ENCODE results near the gene ADD2.

ADD2 gene

DNA sequence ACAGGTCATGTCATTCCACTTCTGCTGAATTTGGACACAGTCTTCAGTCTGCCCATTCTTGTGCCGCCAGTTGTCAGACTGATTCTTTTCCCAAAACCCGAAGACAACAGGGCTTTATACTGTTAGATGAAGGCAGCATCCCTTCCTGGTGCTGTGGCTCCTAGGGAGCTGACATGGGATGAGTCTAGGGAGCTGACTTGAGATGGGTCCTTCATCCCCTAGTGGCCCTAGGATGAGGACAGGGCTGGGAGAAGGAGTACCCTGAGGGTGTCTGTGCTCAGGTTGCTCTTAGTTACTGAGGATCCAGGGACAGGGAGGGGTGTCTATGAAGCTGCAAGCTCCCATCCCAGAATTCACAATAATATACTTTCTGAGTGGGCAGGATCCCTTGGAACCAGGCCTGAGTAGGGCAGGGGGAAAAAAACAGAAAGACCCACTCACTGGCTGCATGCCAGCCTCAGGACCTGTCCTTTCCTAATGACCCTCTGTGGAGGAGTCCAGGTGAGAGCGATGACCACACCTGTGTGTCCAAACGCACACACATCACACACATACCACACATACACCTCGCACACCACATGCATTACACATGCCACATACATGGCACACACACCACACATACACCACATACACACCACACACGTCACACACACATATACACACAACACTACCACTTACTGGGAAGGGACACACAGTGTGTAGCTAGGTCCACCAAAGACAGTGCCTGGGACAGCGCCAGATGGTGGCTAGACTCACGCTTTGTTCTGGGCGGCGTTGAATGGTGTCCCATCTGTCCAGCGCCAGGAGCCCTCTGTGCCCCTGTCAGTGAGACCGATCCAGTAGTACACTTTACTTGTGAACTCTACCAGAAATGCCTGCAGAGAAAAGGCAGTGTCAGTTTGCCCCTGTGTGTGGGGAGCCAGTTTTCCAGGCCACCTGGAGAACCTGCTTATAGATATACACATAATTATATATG lies 41.3 kb upstream of the ADD2 start:
- 85% methylated on average over 12 of the region's 12 CpGs for WGBS
- no peak overlapping the region for H3K14ac ChIP-seq (ENCODE audit: low read length in 2 of 2)
- no peak overlapping the region for H3K4ac ChIP-seq (ENCODE audit: low read depth in 1 of 2, low read length in 2 of 2)
- H3K23ac ChIP-seq (ENCODE audit: low read length in 2 of 2) = no peak overlapping the region
- H3K9me3 ChIP-seq (ENCODE audit: control insufficient read depth, low read length) = no peaks in the 10 kb centered on the region
- no peak overlapping the region for H4K8ac ChIP-seq (ENCODE audit: low read length)
- H3K36me3 ChIP-seq (ENCODE audit: control insufficient read depth in 1 of 2, insufficient read depth in 2 of 2, low read depth in 1 of 2, low read length in 2 of 2) = no peaks in the 10 kb centered on the region
- H3K79me1 ChIP-seq (replicated peaks; ENCODE audit: low read length, poor library complexity, severe bottlenecking) = no peaks in the 10 kb centered on the region
- no peaks in the 10 kb centered on the region for H3K4me1 ChIP-seq (ENCODE audit: control insufficient read depth, insufficient read depth, low read depth, low read length)
- H2AFZ ChIP-seq (ENCODE audit: low read depth, low read length) = no peak overlapping the region
- no peak overlapping the region for H2BK120ac ChIP-seq (ENCODE audit: low read depth, low read length)
- H3K27me3 ChIP-seq (ENCODE audit: control insufficient read depth in 1 of 2, insufficient read depth in 1 of 2, low read length in 2 of 2) = peaks cover 12 to 62% of the 10 kb centered on the region in 2 experiments
- no peak overlapping the region for H3K4me2 ChIP-seq (ENCODE audit: low read length, poor library complexity, severe bottlenecking)
- no peak overlapping the region for H2BK5ac ChIP-seq (ENCODE audit: low read depth, low read length, poor library complexity, severe bottlenecking)
- H3K27ac ChIP-seq (ENCODE audit: low read length, poor library complexity, severe bottlenecking) = no peak overlapping the region
- no peak overlapping the region for H2BK15ac ChIP-seq (ENCODE audit: low read depth, poor library complexity, severe bottlenecking)
- H3K18ac ChIP-seq (ENCODE audit: low read depth in 1 of 2, low read length in 2 of 2) = no peak overlapping the region
- DNase-seq = no peak
- H3K9ac ChIP-seq (ENCODE audit: low read length) = no peak overlapping the region
- no peak overlapping the region for H2BK12ac ChIP-seq (ENCODE audit: low read length in 2 of 2)
- no peak overlapping the region for H2AK5ac ChIP-seq (ENCODE audit: low read length, severe bottlenecking)
- no peak overlapping the region for H3K4me3 ChIP-seq (ENCODE audit: insufficient read depth in 1 of 2, low read depth in 1 of 2, low read length in 2 of 2)
- no peak overlapping the region for H4K91ac ChIP-seq (ENCODE audit: low read length)

DNA sequence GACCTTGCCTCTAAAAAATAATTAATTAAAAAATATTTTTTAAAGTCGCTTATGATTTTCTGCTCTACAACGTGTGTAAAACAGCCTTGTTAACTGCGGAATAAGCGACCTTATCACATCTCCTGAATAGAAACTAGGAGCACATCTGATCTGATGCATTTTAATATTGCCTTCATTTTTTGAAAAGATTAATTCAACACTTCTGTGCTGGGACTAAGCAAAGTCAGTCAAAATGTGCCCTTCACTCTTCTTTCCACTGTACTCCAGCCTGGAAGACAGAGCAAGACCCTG lies 39.8 kb upstream of the ADD2 start:
- Histone ChIP-seq H2AFZ (ENCODE audit: low read depth, low read length) (no peak overlapping the region), H2BK15ac (ENCODE audit: low read depth, poor library complexity, severe bottlenecking) (no peak overlapping the region), H3K36me3 (ENCODE audit: control insufficient read depth in 1 of 2, insufficient read depth in 2 of 2, low read depth in 1 of 2, low read length in 2 of 2) (no peaks in the 10 kb centered on the region), H3K27me3 (ENCODE audit: control insufficient read depth in 1 of 2, insufficient read depth in 1 of 2, low read length in 2 of 2) (peaks cover 12 to 61% of the 10 kb centered on the region in 2 experiments), H3K9ac (ENCODE audit: low read length) (no peak overlapping the region), H2BK120ac (ENCODE audit: low read depth, low read length) (no peak overlapping the region), H3K4me2 (ENCODE audit: low read length, poor library complexity, severe bottlenecking) (no peak overlapping the region), H3K18ac (ENCODE audit: low read depth in 1 of 2, low read length in 2 of 2) (no peak overlapping the region), H3K4ac (ENCODE audit: low read depth in 1 of 2, low read length in 2 of 2) (no peak overlapping the region), H2BK12ac (ENCODE audit: low read length in 2 of 2) (no peak overlapping the region), H3K14ac (ENCODE audit: low read length in 2 of 2) (no peak overlapping the region), H3K27ac (ENCODE audit: low read length, poor library complexity, severe bottlenecking) (no peak overlapping the region), H4K91ac (ENCODE audit: low read length) (no peak overlapping the region), H2AK5ac (ENCODE audit: low read length, severe bottlenecking) (no peak overlapping the region), H3K4me1 (ENCODE audit: control insufficient read depth, insufficient read depth, low read depth, low read length) (no peaks in the 10 kb centered on the region), H3K9me3 (ENCODE audit: control insufficient read depth, low read length) (no peaks in the 10 kb centered on the region), H3K4me3 (ENCODE audit: insufficient read depth in 1 of 2, low read depth in 1 of 2, low read length in 2 of 2) (no peak overlapping the region), H2BK5ac (ENCODE audit: low read depth, low read length, poor library complexity, severe bottlenecking) (no peak overlapping the region), H3K79me1 (replicated peaks; ENCODE audit: low read length, poor library complexity, severe bottlenecking) (no peaks in the 10 kb centered on the region), H3K23ac (ENCODE audit: low read length in 2 of 2) (no peak overlapping the region), H4K8ac (ENCODE audit: low read length) (no peak overlapping the region)
- WGBS = 97% methylated on average over 4 of the region's 4 CpGs
- no peak for DNase-seq

DNA sequence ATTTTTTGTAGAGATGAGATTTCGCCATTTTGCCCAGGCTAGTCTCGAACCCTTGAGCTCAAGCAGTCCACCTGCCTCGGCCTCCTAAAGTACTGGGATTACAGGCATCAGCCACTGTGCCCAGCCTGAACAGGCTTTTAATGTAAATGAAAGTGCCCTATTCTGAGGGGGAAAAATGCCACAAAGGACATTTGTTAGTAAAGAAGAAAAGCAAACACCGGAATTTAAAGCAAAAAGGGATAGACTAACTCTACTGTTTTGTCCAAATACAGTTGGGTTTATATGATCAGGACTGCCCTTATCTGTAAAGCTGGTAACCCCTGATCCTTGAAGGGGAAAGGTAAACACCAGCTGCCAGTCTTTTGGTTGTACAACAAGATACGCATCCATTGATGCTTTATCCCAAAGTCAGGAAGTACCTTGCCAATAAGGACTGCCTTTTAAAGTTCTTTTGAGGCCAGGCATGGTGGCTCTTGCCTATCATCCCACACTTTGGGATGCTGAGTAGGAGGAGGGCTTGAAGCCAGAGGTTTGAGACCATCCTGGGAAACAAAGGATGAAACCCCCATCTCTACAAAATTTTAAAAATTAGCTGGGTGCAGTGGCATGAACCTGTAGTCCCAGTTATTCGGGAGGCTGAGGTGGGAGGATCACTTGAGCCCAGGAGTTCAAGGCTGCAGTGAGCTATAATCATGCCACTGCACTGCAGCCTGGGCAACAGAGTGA lies 39.3 kb upstream of the ADD2 start:
- no peak overlapping the region for H3K9ac ChIP-seq (ENCODE audit: low read length)
- H3K18ac ChIP-seq (ENCODE audit: low read depth in 1 of 2, low read length in 2 of 2) = no peak overlapping the region
- H3K14ac ChIP-seq (ENCODE audit: low read length in 2 of 2) = no peak overlapping the region
- H3K4me1 ChIP-seq (ENCODE audit: control insufficient read depth, insufficient read depth, low read depth, low read length) = no peaks in the 10 kb centered on the region
- H4K8ac ChIP-seq (ENCODE audit: low read length) = no peak overlapping the region
- no peak overlapping the region for H2BK15ac ChIP-seq (ENCODE audit: low read depth, poor library complexity, severe bottlenecking)
- DNase-seq = no peak
- peaks cover 9 to 56% of the 10 kb centered on the region in 2 experiments for H3K27me3 ChIP-seq (ENCODE audit: control insufficient read depth in 1 of 2, insufficient read depth in 1 of 2, low read length in 2 of 2)
- H3K36me3 ChIP-seq (ENCODE audit: control insufficient read depth in 1 of 2, insufficient read depth in 2 of 2, low read depth in 1 of 2, low read length in 2 of 2) = no peaks in the 10 kb centered on the region
- H2BK5ac ChIP-seq (ENCODE audit: low read depth, low read length, poor library complexity, severe bottlenecking) = no peak overlapping the region
- H4K91ac ChIP-seq (ENCODE audit: low read length) = no peak overlapping the region
- no peaks in the 10 kb centered on the region for H3K79me1 ChIP-seq (replicated peaks; ENCODE audit: low read length, poor library complexity, severe bottlenecking)
- 89% methylated on average over 6 of the region's 6 CpGs for WGBS
- H3K23ac ChIP-seq (ENCODE audit: low read length in 2 of 2) = no peak overlapping the region
- H2AK5ac ChIP-seq (ENCODE audit: low read length, severe bottlenecking) = no peak overlapping the region
- H2BK12ac ChIP-seq (ENCODE audit: low read length in 2 of 2) = no peak overlapping the region
- no peak overlapping the region for H2BK120ac ChIP-seq (ENCODE audit: low read depth, low read length)
- no peaks in the 10 kb centered on the region for H3K9me3 ChIP-seq (ENCODE audit: control insufficient read depth, low read length)
- H3K4me3 ChIP-seq (ENCODE audit: insufficient read depth in 1 of 2, low read depth in 1 of 2, low read length in 2 of 2) = no peak overlapping the region
- H3K4ac ChIP-seq (ENCODE audit: low read depth in 1 of 2, low read length in 2 of 2) = no peak overlapping the region
- no peak overlapping the region for H3K4me2 ChIP-seq (ENCODE audit: low read length, poor library complexity, severe bottlenecking)
- no peak overlapping the region for H3K27ac ChIP-seq (ENCODE audit: low read length, poor library complexity, severe bottlenecking)
- no peak overlapping the region for H2AFZ ChIP-seq (ENCODE audit: low read depth, low read length)

DNA sequence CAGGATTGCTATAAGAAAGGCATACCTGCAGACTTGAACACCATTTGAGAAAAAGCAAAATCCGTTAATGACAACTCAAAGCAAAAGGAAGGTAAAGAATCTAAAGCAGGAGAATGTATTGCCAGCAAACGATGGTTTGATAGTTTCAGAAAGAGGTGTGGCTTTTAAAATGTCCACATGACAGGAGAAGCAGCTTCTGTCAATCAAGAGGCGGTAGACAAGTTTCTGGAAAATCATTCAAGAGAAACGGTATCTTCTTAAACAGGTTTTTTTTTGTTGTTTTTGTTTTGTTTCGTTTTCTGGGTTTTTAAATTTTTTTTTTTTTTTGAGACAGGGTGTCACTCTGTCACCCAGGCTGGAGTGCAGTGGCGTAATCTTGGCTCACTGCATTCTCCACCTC lies 38.6 kb upstream of the ADD2 start:
- H3K27me3 ChIP-seq (ENCODE audit: control insufficient read depth in 1 of 2, insufficient read depth in 1 of 2, low read length in 2 of 2) = peaks cover 9 to 59% of the 10 kb centered on the region in 2 experiments
- H3K9me3 ChIP-seq (ENCODE audit: control insufficient read depth, low read length) = no peaks in the 10 kb centered on the region
- no peak for DNase-seq
- H3K4ac ChIP-seq (ENCODE audit: low read depth in 1 of 2, low read length in 2 of 2) = no peak overlapping the region
- no peaks in the 10 kb centered on the region for H3K79me1 ChIP-seq (replicated peaks; ENCODE audit: low read length, poor library complexity, severe bottlenecking)
- no peak overlapping the region for H3K14ac ChIP-seq (ENCODE audit: low read length in 2 of 2)
- H3K18ac ChIP-seq (ENCODE audit: low read depth in 1 of 2, low read length in 2 of 2) = no peak overlapping the region
- no peaks in the 10 kb centered on the region for H3K4me1 ChIP-seq (ENCODE audit: control insufficient read depth, insufficient read depth, low read depth, low read length)
- H3K23ac ChIP-seq (ENCODE audit: low read length in 2 of 2) = no peak overlapping the region
- H3K36me3 ChIP-seq (ENCODE audit: control insufficient read depth in 1 of 2, insufficient read depth in 2 of 2, low read depth in 1 of 2, low read length in 2 of 2) = no peaks in the 10 kb centered on the region
- H4K8ac ChIP-seq (ENCODE audit: low read length) = no peak overlapping the region
- no peak overlapping the region for H3K27ac ChIP-seq (ENCODE audit: low read length, poor library complexity, severe bottlenecking)
- no peak overlapping the region for H2AFZ ChIP-seq (ENCODE audit: low read depth, low read length)
- no peak overlapping the region for H2BK120ac ChIP-seq (ENCODE audit: low read depth, low read length)
- no peak overlapping the region for H2AK5ac ChIP-seq (ENCODE audit: low read length, severe bottlenecking)
- no peak overlapping the region for H2BK5ac ChIP-seq (ENCODE audit: low read depth, low read length, poor library complexity, severe bottlenecking)
- H2BK12ac ChIP-seq (ENCODE audit: low read length in 2 of 2) = no peak overlapping the region
- 73% methylated on average over 6 of the region's 6 CpGs for WGBS
- no peak overlapping the region for H2BK15ac ChIP-seq (ENCODE audit: low read depth, poor library complexity, severe bottlenecking)
- H4K91ac ChIP-seq (ENCODE audit: low read length) = no peak overlapping the region
- no peak overlapping the region for H3K9ac ChIP-seq (ENCODE audit: low read length)
- H3K4me3 ChIP-seq (ENCODE audit: insufficient read depth in 1 of 2, low read depth in 1 of 2, low read length in 2 of 2) = no peak overlapping the region
- H3K4me2 ChIP-seq (ENCODE audit: low read length, poor library complexity, severe bottlenecking) = no peak overlapping the region

All from mesenchymal stem cell (in vitro differentiated cells and primary cell).